GM18498 (cell line): ENCODE data around the gene RGL3.
"Not testable (repeated sequence)": the region's sequence is repeated elsewhere in the genome, so short reads cannot be mapped to it uniquely, and the experiment has no call there.

Experiments used
- ATAC-seq: cut with Tn5 transposase; IDR thresholded peaks from one replicate; pipeline ENCODE4 v1.9.1; 2021; ENCODE audit warnings: mild to moderate bottlenecking, moderate library complexity; ENCODE audit not compliant: unreplicated experiment

Gene RGL3

GRCh38 chr19:11364296-11364904 lies 54.7 kb downstream of the RGL3 start:
- ATAC-seq, result no peak

- no peak for ATAC-seq
These were observed 55.2 kb downstream of the RGL3 start for GRCh38 chr19:11363881-11364280.

- no peak for ATAC-seq
These were observed 57.1 kb downstream of the RGL3 start for GRCh38 chr19:11361771-11362731.

GRCh38 chr19:11361037-11361770 lies 57.9 kb downstream of the RGL3 start:
- ATAC-seq, result no peak

- no peak for ATAC-seq
These were observed 59.7 kb downstream of the RGL3 start for GRCh38 chr19:11359421-11359820.

GRCh38 chr19:11356676-11357550 lies 62.2 kb downstream of the RGL3 start:
- ATAC-seq, result no peak

- no peak for ATAC-seq
These were observed 63.1 kb downstream of the RGL3 start for GRCh38 chr19:11356074-11356397.

GRCh38 chr19:11355160-11356073 lies 63.7 kb downstream of the RGL3 start, which contains the start of gene PLPPR2:
Gene PLPPR2 (plus strand): TSS chr19:11355432. CDS start chr19:11357674, 2,242 bp downstream.
- ATAC-seq, result no peak

- not testable (repeated sequence) for ATAC-seq
These were observed 65.0 kb downstream of the RGL3 start for GRCh38 chr19:11354102-11354501.

GRCh38 chr19:11349171-11349570 lies 69.9 kb downstream of the RGL3 start:
- ATAC-seq, result no peak

GRCh38 chr19:11347546-11348039 lies 71.5 kb downstream of the RGL3 start:
- no peak for ATAC-seq

- peak; percentile 92 for ATAC-seq
These were observed 72.8 kb downstream of the RGL3 start, which contains the start of the genes CCDC159 and TMEM205 for GRCh38 chr19:11346104-11346940. Gene CCDC159 (plus strand): TSS chr19:11346519. CDS start chr19:11346607, 88 bp downstream. Gene TMEM205 (minus strand): TSS chr19:11346268. CDS start chr19:11345619, 649 bp downstream.

- no peak for ATAC-seq
These were observed 73.9 kb downstream of the RGL3 start for GRCh38 chr19:11345122-11345803.
